ENCODE measurements around the gene TRPT1. TPM values are rescaled to one million over a fixed set of nuclear protein-coding genes. Genes with fewer than 3 reads are reported as not detected.

Gene TRPT1
- total RNA-seq, 1 donor = 33.3 TPM

- no peak overlapping the region for H3K4me3 ChIP-seq (ENCODE audit: low read depth, low read length)
- TF ChIP-seq CTCF (IDR thresholded peaks at IDR 0.05; ENCODE audit: insufficient read depth, low read length) = no peak
- no peak for DNase-seq (ENCODE audit: low read depth)
These were observed 36.5 kb upstream of the TRPT1 start for GRCh38 chr11:64262271-64263002.

- TF ChIP-seq CTCF (IDR thresholded peaks at IDR 0.05; ENCODE audit: insufficient read depth, low read length) = no peak
- H3K4me3 ChIP-seq (ENCODE audit: low read depth, low read length) = no peak overlapping the region
- DNase-seq (ENCODE audit: low read depth) = no peak
These were observed 35.6 kb upstream of the TRPT1 start for GRCh38 chr11:64261556-64262080.

DNA sequence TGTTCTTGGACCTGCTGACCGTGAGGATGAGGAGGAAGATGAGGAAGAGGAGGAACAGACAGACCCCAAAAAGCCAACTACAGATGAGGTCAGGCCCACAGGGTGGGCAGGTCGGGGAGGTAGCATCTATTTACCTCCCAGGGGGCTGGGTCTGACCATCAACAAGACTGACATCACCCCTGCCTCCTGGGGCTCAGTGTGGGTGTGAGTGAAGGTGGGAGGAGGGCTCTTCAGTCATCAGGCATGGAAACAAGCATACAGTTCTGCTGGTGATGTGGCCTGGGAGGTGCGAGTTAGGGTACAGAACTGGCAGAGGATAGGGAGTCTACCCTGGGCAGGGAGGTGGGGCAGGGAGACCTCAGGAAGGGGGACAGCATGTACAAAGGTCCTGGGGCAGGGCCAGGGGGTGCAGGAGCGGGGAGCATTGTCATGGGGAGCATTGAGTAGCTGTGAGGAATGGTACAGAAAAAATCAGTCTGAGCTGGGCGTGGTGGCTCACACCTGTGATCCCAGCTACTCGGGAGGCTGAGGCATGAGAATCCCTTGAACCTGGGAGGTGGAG lies 34.2 kb upstream of the TRPT1 start:
- TF ChIP-seq CTCF (IDR thresholded peaks at IDR 0.05; ENCODE audit: insufficient read depth, low read length) = no peak
- H3K4me3 ChIP-seq (ENCODE audit: low read depth, low read length) = no peak overlapping the region
- DNase-seq (ENCODE audit: low read depth) = no peak

GRCh38 chr11:64259533-64260067 lies 33.6 kb upstream of the TRPT1 start:
- no peak for TF ChIP-seq CTCF (IDR thresholded peaks at IDR 0.05; ENCODE audit: insufficient read depth, low read length)
- DNase-seq (ENCODE audit: low read depth) = no peak
- no peak overlapping the region for H3K4me3 ChIP-seq (ENCODE audit: low read depth, low read length)

DNA sequence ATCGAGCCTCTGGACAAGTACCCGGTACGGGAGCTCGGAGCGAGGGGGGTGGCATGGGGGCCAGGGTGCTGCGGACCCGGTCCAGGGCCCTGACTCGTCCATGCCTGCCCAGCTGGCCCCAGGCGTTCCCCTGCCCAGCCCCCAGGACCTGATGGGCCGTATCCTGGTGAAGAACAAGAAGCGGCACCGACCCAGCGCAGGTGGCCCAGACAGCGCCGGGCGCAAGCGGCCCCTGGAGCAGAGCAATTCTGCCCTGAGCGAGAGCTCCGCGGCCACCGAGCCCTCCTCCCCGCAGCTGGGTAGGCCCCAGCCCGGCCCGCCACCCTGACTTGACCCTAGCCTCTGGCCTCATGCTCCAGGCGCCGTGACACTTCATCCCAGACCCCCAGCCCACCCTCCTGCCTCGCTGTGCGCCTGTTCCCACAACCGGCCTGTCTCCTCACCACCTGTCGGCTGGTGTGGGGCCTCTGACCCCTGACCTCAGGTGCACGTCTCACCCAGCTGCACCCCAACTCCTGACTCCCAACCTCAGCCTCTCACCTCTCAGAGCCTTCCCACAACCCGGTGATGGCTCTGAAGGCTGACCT lies 33.1 kb upstream of the TRPT1 start:
- TF ChIP-seq CTCF (IDR thresholded peaks at IDR 0.05; ENCODE audit: insufficient read depth, low read length) = no peak
- no peak for DNase-seq (ENCODE audit: low read depth)
- H3K4me3 ChIP-seq (ENCODE audit: low read depth, low read length) = no peak overlapping the region

DNA sequence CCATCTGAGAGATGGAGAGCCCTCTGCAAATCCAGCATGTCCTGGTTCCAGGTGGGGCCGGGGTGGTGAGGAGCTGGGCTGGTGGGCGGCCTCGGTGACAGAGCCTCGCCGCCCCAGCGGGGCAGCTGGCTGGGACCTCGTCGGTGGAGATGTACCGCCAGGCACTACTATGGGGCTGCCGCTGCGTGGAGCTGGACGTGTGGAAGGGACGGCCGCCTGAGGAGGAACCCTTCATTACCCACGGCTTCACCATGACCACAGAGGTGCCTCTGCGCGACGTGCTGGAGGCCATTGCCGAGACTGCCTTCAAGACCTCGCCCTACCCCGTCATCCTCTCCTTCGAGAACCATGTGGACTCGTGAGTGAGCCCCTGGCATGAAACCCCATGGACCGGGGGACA lies 32.4 kb upstream of the TRPT1 start:
- no peak for DNase-seq (ENCODE audit: low read depth)
- no peak for TF ChIP-seq CTCF (IDR thresholded peaks at IDR 0.05; ENCODE audit: insufficient read depth, low read length)
- no peak overlapping the region for H3K4me3 ChIP-seq (ENCODE audit: low read depth, low read length)
